Hindlimb muscle (tissue), 1 donor: ENCODE data around the gene QRFPR. TPM values are rescaled to one million over a fixed set of nuclear protein-coding genes. Genes with fewer than 3 reads are reported as not detected.
"Not testable (repeated sequence)": the region's sequence is repeated elsewhere in the genome, so short reads cannot be mapped to it uniquely, and the experiment has no call there.

Experiments
- DNase-seq: peaks from one replicate; pipeline ENCODE4 v3.0.0-alpha.2; 2013
- polyA plus RNA-seq: library from polyadenylated mRNA; unstranded; fragments of 120-200 nt; gene quantifications from one replicate; pipeline ENCODE4 v1.2.1, GENCODE V29; 2013; ENCODE audit not compliant: insufficient read length

QRFPR gene
- polyA plus RNA-seq, 1 donor: 0.97 TPM

DNA sequence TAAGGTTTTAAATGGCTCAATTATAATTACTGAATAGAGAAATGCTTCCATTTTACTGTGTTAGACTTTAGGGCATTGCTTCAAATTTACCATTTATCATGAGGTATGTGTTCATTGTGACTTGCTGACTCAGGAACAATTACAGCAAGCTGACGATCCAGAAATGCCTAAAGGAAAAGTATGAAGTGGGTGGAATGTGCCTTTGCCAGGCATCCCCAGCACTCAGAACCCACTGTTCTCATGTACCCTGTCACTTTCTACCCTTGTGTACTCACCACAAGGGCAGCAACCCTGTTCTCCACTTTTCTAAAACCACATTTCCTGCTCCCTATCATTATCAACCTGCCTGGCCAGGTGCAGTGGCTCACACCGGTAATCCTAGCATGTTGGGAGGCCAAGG is 41.5 kb downstream of the QRFPR start:
- DNase-seq: no peak

DNA sequence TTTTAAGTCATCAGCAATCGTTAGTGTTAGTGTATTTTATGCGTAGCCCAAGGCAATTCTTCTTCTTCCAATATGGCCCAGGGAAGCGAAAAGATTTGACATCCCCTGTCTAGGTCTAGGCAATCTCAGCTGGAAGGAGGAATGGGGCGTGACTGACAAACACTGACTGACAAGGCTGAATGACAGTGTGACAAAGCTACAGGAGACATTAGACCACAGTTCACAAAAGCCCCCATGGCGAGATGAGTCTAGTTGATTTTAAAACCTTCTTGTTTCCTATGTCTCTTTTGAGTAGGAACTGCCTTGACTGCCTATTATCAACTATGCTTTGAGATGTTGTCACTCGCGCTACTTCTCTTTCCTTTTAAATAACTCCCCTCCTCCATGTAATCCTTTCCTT is 42.3 kb downstream of the QRFPR start:
- no peak for DNase-seq

DNA sequence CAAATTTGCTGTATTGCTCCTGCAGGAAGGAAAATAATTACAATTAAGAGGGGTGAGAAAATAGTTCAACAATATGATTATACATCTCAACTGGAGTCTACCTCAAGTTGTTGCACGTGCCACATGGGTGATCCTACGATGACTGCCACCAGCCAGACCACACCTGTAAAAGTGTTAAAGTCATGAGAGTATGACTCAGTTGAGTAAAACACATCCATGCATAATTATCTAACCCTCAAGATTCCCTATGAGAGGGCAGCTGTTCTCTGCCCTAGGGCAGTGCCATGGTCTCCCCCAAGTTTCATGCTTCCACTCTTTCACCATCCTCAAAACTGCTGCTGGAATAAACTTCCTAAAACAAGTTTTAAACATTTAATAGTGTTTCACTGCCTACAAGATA is 44.1 kb downstream of the QRFPR start:
- DNase-seq: no peak

DNA sequence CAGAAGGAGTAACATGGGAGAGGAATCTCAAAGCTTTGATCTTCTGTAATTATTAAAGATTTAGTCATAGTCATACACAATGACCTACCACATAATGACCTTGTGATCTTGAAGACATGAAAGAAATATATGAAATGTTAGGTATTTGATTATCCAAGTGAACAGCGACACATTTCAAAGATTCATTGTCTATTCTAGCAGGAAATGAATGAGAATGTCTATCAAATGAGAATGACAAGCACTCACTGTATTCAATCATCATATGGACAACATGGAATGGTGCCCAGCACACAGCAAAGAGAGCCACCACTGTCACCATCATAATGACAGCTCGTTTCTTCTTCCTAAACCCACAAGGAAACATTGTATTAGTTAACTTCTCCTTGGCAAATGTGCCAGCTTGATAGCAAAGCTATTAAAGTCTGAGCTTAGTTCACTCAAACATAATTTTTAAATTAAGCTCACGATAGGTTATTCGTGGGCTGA is 50.6 kb downstream of the QRFPR start:
- DNase-seq: no peak

DNA sequence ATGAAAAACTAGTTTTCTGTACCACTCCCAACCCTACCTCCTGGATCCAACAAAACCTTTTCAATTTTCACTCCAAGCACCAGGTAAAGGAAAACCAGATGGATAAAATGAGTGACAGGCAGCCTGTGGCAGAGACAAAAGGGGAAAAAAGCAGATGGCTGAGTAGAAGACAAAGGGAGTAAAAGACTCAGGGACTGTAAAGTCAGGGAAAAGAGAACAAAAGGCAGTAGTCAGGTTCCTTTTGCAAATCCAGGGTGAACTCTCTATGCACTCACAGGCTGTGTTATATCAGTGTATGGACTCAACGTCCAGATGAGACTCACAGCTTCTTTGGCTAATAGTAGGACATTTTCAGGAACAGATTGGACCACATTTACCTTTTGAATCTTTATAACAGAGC is 54.2 kb downstream of the QRFPR start:
- no peak for DNase-seq

DNA sequence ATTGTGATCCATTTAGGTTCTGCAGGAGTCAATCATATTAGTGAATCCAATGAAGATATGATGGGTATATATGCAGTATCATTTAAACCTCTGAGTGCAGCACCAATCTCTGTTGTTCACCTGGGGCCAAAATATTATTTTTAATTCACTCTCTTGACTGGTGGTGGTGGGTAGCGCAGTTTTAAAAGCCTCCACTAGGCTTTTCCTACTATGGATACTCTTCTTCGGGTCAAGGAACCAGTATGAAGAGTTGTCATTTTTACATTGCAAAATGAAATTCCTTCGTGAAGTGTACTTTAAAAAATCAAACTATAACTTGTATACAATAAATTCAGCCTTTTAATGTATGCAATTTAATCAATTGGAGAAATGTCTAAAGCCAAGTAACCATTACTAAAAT is 56.5 kb downstream of the QRFPR start:
- DNase-seq: no peak

DNA sequence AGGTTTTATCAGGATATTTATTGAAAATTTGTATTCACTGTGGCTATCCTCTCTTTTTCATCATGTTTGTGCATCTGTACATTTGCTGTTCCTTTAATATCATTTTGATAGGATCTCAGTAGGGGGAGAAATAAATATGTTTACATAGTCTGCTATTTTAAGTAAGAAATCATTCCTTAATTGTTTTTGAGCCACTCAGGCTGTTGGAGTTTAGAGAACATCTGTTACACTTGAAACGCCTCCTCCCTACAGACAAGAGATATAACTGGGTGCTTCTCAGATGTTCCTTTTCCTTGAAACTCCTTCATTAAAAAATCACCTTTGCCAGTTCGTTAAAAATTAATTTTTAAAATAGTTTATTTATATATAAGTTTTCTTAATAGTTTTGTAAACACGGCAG is 59.4 kb downstream of the QRFPR start:
- no peak for DNase-seq

DNA sequence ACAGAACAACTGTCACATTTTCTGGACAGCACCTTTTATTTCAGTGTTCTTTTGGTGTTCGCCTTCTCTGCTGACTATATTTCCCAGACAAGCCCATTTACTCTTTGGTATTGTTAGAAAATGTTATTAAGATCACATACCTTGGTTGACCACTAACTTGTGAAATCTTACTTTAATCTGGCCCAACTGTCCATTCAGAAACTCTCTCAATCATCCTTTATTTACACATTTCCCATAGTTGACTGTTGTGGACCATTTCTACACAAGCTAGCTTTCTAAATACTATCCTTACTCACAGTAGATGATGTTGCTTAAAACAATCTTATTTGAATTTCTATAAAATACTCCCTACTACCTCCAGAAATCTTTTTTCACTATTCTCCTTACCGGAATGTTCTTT is 64.7 kb downstream of the QRFPR start:
- DNase-seq: no peak

DNA sequence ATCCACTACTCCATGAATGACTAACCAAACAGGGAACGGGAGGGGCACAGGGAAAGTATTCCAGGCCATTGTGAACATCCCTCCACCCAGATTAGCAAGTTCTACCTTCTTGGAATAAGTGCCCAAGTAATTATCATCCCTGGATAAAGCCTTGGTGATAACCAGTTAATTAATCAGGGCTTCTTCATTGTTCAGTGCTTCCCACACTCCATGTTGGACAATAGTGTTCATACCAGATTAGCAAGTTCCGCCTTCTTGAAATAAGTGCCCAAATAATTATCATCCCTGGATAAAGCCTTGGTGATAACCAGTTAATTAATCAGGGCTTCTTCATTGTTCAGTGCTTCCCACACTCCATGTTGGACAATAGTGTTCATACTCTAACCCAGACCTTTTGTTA is 67.4 kb downstream of the QRFPR start:
- not testable (repeated sequence) for DNase-seq

DNA sequence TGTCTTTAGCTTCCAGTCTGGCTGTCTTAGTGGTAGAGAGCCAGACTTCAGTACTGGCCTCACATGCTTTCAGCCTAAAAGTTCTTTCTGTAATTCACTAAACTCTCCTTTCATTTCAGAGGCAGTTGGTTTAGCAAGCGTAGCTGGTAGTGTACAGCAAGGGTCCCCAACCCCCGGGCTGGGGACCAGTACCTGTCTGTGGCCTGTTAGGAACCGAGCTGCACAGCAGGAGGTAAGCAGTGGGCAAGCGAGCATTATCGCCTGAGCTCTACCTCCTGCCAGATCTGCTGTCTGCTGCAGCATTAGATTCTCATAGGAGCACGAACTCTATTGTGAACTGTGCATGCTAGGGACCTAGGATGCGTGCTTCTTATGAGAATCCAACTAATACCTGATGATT is 72.0 kb downstream of the QRFPR start:
- DNase-seq: no peak

DNA sequence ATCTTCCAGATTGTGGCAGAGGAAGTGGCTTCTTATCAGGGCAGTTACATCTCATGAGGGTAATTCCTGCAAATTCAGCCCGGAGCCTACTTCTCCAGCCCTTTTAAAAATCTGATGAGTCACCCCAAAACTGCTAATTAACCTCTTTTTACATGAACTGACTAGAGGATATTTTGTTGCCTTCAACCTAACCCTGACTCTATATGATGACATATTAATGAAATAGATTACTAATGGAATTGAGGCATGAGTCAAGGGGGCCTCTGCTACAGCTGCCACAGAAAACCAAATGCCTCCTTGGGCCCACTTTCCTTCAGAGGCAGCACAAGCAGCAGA is 72.5 kb downstream of the QRFPR start:
- no peak for DNase-seq

DNA sequence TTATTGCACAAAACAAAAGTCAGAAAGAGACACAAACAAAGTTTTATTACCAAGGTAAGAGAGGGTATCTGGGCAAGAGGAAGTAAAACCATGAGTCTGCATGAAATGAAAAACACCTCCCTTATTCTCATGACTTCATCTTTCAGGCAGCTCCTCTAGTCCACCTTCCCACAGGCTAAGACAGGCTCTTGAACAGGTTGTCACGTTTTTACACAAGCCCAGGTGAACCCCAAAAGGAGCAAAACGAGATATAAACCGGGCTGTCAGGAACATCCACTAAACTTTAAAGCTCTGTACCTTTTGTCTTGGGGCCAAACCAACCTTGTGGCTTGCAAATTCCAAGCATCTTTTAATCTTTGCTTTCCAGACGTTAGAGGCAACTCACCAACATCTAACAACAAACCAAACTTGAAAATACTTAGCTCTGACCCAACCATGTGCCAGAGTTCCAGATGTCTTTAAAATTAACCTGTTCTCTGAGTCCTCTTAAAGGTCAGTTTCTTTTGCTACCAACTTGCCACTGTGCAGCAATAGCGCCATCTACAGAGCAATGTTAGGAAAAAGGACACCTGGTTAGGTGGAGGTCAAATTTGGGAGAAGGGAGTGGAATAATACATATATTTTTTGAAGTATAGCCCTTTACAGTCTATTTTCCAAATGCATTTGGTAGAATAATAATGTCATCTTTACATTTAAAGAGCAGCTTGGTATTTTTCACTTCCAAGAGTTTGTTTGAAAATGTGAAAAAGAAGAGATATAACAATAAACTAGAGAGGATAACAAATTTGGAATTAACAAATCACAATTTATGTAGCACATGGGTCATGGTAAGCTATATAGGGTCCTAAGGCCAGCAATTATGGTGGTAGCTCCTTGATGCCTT is 73.1 kb downstream of the QRFPR start:
- DNase-seq: no peak

DNA sequence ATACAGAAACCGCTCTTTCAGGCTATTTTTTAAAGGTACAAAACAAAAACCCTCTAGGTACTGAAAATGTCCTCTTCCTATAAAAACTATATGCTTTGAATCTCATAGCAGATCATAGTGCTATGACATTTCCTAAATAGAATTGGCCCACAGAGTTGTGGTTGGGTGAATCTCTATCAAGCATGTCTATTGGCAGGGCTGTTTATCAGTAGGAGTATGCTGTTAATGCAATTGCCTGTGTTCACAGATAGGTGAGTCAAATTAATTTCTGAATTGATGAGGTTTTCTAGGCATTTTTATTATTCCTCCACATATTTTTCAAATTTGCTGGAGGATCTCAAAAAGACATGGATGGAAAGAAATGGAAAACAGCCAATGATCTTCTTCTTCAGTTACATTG is 73.9 kb downstream of the QRFPR start:
- no peak for DNase-seq

DNA sequence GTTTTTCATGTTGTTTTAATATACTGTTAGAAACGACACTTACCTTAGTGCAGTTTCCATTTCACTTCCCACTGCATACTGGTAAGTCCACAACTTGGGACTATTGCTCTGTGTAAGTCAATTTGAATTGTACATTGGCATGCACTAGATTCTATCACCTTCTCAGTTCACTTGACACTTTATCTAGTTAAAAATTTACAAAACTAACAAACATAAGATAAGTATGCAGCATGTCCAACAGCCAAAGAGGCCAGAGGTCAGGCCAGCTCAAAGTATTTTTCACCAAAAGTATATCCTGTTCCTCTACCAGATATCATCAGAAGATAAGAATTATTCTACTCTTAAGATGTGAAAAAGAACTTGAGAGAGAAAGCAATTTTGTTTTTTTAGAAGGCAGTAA is 75.9 kb downstream of the QRFPR start:
- DNase-seq: no peak

DNA sequence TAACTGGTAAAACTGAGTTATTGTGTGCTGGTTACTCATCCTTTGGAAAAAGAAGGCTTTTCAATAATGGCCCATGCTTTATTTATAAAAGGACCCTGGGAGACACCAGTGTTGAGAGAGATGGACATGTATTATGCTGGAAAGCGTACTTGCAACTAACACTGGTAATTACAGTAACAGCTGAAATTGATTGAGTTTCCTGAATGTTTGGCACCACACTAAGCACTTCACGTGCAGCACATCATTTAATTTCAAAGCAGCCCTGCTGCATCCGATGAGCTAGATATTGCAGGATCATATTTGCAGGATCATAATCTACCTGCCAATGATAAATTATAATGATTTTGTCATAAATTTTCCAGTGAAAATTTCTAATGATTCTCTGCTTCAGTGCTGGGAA is 81.5 kb downstream of the QRFPR start:
- no peak for DNase-seq

DNA sequence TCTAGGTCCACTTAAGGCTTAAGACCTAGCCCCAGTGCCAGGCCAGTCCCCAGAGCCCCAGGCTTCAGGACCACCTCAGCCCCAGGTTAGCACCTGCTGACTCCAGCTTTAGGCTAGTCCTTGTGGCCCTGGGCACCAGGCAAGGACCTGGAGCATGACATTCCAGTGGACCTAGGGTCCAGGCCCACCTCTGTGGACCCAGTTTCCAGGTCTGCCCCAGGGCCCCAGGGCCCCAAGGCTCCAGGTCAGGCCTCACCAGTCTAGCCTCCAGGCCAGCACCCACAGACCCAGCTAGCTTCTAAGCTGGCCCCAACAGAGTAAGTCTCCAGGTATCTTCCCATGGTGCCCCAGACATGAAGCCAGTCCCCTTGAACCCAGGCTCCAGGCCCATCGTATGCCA is 97.5 kb downstream of the QRFPR start:
- DNase-seq: no peak

DNA sequence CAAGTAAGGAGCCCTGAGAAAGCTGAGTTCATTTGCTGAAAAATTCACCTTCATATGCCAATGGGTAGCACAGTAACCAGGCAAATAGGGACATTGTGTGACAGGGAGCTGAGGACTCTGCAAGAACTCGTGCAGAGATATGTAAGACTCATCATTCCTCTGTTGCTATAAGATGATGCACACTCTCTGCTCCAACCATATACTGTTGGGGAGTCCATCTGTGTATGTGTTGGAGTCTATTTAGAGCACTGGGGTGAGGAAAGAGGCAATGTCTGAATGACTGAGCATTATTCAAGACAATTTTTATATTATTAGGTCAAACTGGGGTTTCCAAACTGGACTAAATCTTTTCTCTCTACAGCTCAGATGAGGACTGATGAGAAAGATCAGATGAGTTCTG is 100.4 kb downstream of the QRFPR start:
- no peak for DNase-seq

DNA sequence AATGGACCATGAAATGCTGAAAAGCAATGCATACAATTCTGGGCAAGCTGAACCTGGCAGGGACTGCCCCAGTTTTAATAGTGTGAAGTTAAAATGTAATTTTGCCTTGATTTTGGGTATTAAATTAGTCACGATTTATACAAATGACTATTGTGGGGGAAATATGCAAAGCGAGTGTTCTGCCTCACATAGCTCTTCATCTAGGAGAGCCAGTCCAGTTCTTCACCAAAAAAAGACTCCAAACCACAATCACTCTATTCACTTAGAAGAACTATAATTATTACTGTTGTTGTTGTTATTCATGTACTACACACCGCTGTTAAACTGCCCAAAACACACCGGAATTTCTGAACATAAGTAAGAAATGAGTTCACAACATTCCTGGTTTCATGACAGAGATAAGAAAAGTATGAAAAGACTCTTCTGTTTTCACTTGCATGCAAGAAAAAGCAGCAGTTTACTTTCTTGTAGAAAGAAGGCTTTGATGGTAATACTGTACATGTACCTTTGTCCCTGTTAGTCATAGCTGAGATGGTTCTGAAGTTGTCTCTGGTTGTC is 101.9 kb downstream of the QRFPR start:
- DNase-seq: no peak

Other genes with a start within 250 kb of the QRFPR start
- gene TNIP3, start 216.7 kb downstream of the QRFPR start, polyA plus RNA-seq: 0.15 TPM